Measurements from ENCODE around the gene EVX2.

EVX2 gene

GRCh38 chr2:176094349-176094748, 10.6 kb upstream of the EVX2 start:
- no peak overlapping the region for H3K4me3 ChIP-seq (ENCODE audit: low read depth, low read length)
- TF ChIP-seq CTCF (IDR thresholded peaks at IDR 0.05; ENCODE audit: insufficient read depth, low read length, missing control alignments): no peak
- CTCF ChIA-PET: interaction anchor here (0.8 to 6.3 kb wide), 7 partner anchors 9 to 844 kb away, joined by 3 to 93 read pairs (median 5); partner anchors contain the start of genes EVX2 and HOXD11
- POLR2A ChIA-PET: no interaction called here
- no peak for DNase-seq (ENCODE audit: low read depth, low spot score)

DNA sequence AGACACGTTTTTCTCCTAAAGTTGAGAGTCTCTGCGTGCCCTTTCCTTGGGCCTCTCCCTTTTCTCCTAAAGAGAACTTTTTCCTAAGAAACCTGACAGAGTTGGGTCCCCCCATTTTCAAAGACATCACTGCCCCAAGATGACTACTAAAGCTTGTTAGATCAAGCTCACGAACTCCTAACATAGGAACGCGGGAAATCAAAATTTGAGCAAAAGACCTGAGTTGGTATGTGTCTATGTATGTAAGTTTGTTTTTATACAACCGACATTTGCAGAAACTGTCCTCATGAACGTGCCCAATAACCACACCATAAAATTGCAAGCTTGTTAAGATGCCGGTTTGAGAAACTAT, 10.1 kb upstream of the EVX2 start:
- TF ChIP-seq CTCF (IDR thresholded peaks at IDR 0.05; ENCODE audit: insufficient read depth, low read length, missing control alignments): no peak
- no peak overlapping the region for H3K4me3 ChIP-seq (ENCODE audit: low read depth, low read length)
- DNase-seq (ENCODE audit: low read depth, low spot score): no peak
- ChIA-PET POLR2A (no interaction called here), CTCF (interaction anchor here (0.8 to 6.3 kb wide), 7 partner anchors 10 to 843 kb away, joined by 3 to 93 read pairs (median 5); partner anchors contain the start of genes EVX2 and HOXD11)

GRCh38 chr2:176093145-176093897, 9.6 kb upstream of the EVX2 start:
- DNase-seq (ENCODE audit: low read depth, low spot score): no peak
- CTCF ChIA-PET: interaction anchor here (0.7 to 6.3 kb wide), 5 partner anchors 402 to 727 kb away, joined by 3 to 82 read pairs (median 3); no protein-coding TSS in a partner anchor

DNA sequence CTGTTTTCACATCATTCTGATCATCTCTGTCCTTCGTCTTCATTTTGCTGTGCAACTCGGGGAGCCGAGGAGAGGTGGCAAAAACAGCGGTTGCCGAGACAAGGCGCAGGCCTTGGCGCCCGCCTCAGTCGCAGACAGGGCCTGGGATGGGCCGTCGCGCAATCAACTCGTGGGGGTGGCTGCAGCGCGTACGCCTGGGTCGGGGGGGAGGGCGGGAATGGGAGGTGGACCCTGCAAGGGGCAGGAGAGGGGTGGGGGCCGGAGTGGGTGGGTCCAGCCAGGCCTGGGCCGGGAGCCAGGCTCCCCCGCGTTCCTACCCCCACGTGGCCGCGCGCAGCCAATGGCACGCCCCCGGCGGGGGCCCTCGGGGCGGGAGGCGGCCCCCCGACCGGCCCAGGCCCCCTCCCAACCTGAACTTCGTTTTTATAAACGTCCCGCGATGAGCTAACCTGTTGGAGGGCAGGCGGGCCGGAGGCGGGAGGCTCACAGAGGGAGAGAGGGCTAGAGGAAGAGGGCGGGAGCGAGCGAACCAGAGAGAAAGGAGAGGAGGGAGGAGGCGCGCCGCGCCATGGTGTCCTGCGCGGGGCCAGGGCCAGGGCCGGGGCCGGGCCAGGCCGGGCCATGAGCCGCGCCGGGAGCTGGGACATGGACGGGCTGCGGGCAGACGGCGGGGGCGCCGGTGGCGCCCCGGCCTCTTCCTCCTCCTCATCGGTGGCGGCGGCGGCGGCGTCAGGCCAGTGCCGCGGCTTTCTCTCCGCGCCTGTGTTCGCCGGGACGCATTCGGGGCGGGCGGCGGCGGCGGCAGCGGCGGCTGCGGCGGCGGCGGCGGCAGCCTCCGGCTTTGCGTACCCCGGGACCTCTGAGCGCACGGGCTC, 8.7 kb upstream of the EVX2 start, which contains the start of gene HOXD13:
TSS of gene HOXD13 (plus strand) at position 452 of the 875 bp plus-strand sequence. CDS start at position 622, 170 bp downstream.
- ChIA-PET POLR2A (no interaction called here), CTCF (interaction anchor here (0.7 to 1.4 kb wide), 3 partner anchors 402 to 405 kb away, joined by 3 read pairs; no protein-coding TSS in a partner anchor)
- no peak for DNase-seq (ENCODE audit: low read depth, low spot score)
- no peak within 1 kb of the TSS for H3K4me3 ChIP-seq (ENCODE audit: low read depth, low read length)
- no peak for TF ChIP-seq CTCF (IDR thresholded peaks at IDR 0.05; ENCODE audit: insufficient read depth, low read length, missing control alignments)

More at GRCh38 chr2:176093145-176093897, 9.6 kb upstream of the EVX2 start:
- H3K4me3 ChIP-seq (ENCODE audit: low read depth, low read length): no peak overlapping the region
- TF ChIP-seq CTCF (IDR thresholded peaks at IDR 0.05; ENCODE audit: insufficient read depth, low read length, missing control alignments): peak; percentile 6
- POLR2A ChIA-PET: no interaction called here

GRCh38 chr2:176091329-176092258, 7.8 kb upstream of the EVX2 start:
- DNase-seq (ENCODE audit: low read depth, low spot score): no peak
- ChIA-PET CTCF (interaction anchor here (0.6 to 1.4 kb wide), 3 partner anchors 401 to 842 kb away, joined by 3 read pairs; no protein-coding TSS in a partner anchor), POLR2A (no interaction called here)
- TF ChIP-seq CTCF (IDR thresholded peaks at IDR 0.05; ENCODE audit: insufficient read depth, low read length, missing control alignments): no peak
- no peak overlapping the region for H3K4me3 ChIP-seq (ENCODE audit: low read depth, low read length)
